GM23248 (cell line): Measurements from ENCODE around the gene GNA15.

Experiments
- EZH2 ChIP-seq: fragments of 200-600 bp; sonication (generic); IDR thresholded peaks from 2 replicates; pipeline ENCODE4 v1.6.1; 2018; ENCODE audit warnings: antibody characterized with exemption, mild to moderate bottlenecking; ENCODE audit not compliant: insufficient read depth, poor library complexity, severe bottlenecking
- EZH2phosphoT487 ChIP-seq: fragments of 200-600 bp; sonication (generic); IDR thresholded peaks from 2 replicates; pipeline ENCODE4 v1.6.1; 2018; ENCODE audit warnings: antibody characterized with exemption, moderate library complexity, mild to moderate bottlenecking, low read depth; ENCODE audit not compliant: insufficient read depth

DNA sequence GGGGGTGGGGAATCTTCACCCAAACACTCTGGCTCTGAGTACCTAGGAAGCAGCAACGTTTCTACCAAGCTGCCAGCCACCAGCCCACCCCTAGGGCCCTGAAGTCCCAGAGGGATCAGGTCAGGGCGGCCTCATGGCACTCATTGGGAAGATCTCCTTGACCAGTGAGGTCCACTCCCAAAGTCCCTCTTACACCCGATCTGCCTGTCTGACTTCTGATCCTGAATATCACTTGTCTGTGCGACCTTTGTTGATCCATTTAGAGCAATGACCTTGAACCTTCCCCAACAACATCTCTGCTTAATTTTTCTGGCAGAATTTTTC lies 2.1 kb upstream of the GNA15 start:
- TF ChIP-seq EZH2phosphoT487, result no peak
- TF ChIP-seq EZH2, result no peak
